Measurements from ENCODE around the gene MYOCD. TPM values are rescaled to one million over a fixed set of nuclear protein-coding genes. Genes with fewer than 3 reads are reported as not detected.

The MYOCD gene
- total RNA-seq, 1 donor from 2014 or later: under 0.01 TPM

- DNase-seq: no peak
Measured at GRCh38 chr17:12712941-12713340, 47.3 kb downstream of the MYOCD start.

DNA sequence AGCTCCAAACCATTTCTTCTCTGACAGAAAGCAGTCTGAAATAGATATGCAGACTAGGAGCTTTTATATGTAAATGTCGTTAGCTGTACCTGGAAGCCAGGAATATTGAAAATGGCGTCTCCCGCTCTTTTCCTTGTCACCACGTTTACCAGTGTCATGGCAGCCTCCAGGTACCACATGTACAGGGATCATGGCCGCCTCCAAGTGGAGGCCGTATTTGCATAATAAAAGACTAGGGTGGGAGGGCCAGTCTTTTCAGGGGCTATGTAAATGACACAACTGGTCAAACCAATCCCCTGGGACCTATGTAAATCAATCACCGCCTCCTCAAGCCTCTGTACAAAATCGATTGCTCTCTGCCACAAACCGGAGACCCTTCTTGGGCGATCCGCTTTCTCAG lies 54.3 kb downstream of the MYOCD start:
- no peak for DNase-seq

DNA sequence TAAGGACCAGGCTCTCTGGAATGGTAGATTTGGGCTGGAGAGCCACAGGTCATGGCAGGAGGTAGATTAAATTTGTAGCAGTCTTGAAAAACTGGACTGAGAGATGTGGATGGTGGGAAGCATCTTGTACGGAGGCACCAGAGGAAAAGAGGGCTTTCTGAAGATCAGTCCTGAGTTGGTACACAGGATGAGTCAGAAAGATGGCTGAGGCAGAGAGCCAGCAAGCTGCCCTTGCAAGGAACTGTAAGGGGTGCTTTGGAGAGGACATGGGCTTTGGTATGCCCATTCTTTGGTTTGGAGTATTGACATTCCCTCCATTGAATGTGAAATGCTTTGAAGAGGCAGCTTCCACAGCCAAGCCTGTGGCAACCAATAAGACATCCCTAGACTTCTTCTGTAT lies 55.9 kb downstream of the MYOCD start:
- DNase-seq: no peak

DNA sequence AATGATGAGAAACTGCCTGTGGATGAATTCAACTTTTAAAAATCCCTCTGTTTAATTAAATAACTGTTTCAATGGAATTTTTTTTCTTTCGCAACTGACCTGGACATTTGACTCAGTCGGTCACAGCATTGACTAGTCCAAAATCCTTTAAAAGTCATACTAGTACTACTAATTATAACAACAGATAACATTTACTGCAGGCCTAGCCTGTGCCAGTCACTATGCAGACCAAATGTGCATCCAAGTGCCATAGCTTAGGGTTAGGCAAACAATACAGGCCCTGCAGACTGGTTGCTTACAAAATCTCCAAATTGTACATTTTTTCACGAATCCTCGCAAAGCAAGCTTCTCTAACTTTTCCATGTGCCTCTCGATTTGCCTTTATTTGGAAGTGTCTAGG lies 56.6 kb downstream of the MYOCD start:
- no peak for DNase-seq

GRCh38 chr17:12726131-12726530 lies 60.4 kb downstream of the MYOCD start:
- DNase-seq: no peak

DNA sequence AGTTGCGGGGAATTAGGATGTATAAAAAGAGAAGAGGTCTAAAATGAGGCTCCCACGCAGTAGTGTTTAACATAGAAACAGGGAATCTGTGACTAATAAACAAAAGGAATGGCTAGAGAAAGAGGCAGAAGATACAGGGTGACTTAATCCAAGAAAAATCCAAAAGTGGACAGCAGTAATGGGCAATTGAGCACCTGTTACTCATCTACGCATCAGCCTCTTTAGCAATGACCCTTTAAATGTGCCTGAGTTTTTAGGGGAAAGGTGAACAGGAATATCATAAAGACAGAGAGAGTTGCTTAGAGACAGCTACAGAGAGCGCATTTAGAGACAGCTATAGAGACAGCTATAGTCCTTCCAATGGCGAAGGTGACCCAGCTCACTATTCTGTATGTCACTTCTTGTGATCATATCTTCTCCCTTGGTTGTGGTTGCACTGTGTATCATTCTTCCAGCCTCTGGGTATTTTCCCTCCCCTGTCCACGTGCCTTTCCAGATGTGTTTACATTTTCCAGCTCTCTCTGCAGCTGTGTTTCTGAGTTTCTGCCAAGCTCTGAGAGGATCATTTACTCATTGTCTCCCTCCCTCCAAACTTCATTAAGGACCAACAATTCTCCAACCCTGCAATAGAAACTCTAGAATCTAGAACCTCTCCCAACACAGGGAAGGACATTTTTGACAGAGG lies 61.5 kb downstream of the MYOCD start:
- no peak for DNase-seq

DNA sequence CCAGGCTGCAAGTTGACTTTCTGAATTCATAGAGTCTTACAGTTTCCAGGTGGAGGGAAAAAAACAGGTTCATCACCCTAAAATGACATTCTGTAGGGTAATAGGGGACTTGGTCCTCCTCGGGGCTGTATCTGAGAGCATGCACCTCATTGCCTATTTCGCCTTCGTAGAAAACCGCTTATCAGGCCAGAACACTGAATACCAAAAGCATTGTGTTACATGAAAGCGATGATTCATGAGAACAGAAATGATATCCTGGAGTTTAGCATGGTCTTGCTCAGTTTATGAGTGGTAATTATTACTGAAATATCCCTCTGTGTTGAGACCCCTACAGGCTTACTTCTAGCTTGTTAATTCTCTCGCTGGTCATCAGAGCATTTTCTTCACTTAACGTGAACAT lies 62.2 kb downstream of the MYOCD start:
- no peak for DNase-seq

- no peak for DNase-seq
Measured at GRCh38 chr17:12729086-12729485, 63.4 kb downstream of the MYOCD start.

DNA sequence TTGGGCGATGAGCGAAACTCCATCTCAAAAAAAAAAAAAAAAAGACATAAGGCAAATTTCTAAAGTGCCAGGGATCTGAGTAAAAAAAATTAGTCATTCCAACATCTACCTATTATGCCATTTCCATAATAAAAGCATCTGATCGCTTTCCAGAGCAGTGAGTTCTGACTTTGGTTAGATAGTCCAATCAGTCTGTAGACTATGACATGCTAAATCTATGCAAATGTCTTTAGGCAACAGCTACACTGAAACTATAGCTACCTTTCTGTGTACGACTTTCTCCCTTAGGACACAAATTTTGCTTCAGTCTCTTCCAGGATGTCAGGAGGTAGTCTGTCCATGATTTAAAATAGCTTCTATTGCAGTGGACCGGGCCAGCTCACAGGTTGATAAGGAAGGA lies 64.7 kb downstream of the MYOCD start:
- no peak for DNase-seq

DNA sequence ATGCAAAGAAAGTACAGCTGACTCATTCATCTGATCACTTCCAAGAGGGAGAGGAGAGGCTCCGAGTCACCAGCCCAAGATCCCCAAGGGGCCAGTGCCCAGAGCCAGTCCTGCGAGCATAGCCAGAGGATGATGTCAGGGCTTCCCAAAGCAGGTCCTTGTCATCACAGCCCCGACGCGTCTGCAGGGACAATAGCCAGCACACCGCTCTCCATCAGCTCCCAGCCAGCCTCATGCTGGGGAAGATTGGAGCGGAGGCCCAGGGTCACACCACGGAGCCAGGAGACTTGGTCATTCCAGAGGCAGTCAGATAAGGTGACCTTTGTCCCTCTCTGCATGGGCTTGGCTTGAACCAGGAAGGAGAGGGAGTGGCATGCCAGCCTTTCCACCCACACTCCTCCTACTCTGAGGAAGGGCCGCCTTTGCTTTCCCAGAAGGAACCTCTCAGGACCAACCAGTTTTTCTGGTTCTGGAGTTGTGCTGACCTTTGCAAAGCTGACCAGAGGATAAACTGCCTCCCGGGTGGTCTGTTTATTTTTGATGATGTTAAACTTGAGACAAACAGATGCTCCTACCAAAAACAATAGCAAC lies 65.3 kb downstream of the MYOCD start:
- DNase-seq: no peak

DNA sequence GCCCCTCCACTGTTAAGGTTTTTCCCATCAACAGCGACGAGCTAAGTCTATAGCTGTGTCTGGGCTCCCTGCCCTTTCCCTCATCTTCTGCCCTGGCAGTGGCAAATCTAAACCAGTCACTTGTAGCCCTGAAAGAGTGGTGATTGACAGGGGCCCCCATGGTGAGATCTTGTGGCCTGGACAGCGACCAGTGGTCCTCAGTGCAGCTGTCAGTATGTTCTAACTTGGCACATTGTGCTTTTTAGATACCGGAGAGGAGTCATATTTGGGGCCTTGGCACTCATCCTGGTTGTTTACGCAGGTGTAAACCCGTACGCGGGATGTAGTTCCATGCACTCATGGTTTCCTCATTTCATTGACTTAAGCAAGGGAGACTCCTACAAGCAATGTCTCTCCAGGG lies 66.1 kb downstream of the MYOCD start:
- DNase-seq: no peak

GRCh38 chr17:12732366-12732765 lies 66.7 kb downstream of the MYOCD start:
- DNase-seq: no peak

GRCh38 chr17:12734926-12735325 lies 69.2 kb downstream of the MYOCD start:
- DNase-seq: no peak

GRCh38 chr17:12735517-12735916 lies 69.8 kb downstream of the MYOCD start:
- no peak for DNase-seq

- DNase-seq: no peak
Measured at GRCh38 chr17:12736526-12736925, 70.8 kb downstream of the MYOCD start.

DNA sequence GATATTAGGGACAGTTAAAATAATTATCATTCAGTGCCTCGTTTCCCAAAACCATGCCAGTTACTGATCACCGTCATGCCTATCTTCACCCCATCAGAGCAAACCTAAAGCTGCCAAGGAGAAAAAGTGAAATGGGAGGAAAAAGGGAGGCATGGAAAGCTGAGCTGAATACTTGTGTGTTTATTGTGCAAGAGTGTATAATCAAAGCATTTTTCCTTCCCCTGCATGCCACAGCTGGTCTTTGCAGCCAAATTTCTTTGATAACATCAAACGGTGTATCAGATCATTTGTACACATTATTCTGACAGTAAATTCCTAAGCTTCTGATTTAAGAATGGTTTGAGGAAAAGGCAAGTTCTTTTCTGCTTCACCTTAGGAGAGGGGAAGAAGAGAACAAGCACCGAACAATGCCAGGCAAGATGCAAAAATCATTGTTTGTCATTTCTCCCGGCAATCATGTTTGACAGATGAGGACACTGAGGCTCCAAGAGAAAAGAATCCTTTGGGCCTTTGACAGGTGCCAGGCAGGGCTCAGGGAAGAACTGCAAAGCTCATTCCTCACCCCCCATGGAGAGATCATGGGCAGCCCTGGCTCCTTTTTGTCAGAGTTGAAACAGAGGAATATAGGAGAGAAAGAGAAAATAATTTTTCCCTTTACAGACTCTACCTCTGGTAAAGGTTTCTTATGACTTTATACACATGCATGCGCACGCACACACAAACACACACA lies 72.2 kb downstream of the MYOCD start:
- DNase-seq: no peak

DNA sequence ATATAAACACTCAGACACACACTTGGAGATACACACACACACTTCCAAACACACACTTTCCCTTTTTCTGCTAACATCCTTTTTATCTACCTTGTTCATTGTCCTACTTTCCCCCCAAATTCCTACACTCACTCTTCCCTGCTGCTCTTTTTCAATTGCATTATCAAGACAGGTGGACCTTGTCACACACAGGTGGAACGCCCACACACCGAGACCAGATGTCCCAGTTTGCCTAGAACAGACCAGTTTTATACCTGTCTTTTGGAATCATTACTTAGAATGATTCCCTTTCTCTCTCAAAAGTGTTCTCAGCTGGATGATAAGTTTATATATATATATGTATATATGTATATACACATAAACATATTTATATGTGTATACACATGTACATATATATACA lies 72.9 kb downstream of the MYOCD start:
- no peak for DNase-seq

- no peak for DNase-seq
Measured at GRCh38 chr17:12739500-12739899, 73.8 kb downstream of the MYOCD start.

DNA sequence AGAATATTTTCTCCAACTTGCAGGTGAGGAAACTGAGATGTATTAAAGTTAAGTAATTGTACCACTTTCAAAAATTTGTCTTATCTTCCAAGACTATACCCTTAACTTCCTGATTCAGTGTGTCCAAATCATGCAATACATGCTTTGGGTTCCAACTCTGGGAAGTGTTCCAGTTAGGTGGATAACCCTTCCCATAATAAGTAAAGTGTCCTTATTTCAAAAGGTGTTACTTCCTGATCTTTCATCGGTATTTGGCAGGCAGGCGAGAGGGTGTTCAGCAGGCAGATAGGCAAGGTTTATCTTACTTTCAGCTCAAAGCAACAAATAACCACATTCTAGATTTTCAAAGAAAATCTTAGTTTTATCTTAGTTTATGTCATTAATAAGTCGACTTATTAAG lies 77.4 kb downstream of the MYOCD start:
- DNase-seq: no peak

DNA sequence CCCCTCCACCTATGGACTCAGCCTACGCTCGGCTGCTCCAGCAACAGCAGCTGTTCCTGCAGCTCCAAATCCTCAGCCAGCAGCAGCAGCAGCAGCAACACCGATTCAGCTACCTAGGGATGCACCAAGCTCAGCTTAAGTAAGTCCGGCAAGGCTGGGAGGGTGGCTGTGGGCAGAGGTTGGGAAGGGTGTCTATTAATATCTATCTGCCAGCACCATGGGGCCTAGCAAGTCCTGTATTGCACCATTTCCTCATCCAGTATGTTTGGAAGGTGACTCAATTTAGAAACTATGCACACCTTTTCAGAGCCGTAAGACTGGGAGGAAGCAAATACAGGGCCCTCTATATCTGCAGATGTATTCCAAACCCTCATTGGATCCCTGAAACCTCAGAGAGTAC lies 78.6 kb downstream of the MYOCD start:
- no peak for DNase-seq

DNA sequence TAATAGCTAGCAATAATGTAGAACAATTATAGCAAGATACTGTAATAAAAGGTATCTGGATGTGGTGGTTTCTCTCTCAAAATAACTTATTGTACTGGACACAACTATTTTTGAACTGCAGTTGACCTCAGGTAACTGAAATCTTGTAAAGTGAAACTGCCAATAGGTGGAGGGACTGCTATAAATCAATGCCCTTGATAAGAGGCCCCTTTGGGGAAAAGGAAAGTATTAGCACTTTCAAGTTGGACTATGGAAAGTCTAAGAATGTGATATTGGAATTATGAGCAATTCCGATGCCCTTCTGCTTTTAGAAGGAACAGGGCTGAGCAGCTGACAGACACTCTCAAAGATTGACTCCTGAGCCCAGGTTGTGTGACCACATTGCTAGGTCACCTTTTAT lies 79.1 kb downstream of the MYOCD start:
- DNase-seq: no peak

DNA sequence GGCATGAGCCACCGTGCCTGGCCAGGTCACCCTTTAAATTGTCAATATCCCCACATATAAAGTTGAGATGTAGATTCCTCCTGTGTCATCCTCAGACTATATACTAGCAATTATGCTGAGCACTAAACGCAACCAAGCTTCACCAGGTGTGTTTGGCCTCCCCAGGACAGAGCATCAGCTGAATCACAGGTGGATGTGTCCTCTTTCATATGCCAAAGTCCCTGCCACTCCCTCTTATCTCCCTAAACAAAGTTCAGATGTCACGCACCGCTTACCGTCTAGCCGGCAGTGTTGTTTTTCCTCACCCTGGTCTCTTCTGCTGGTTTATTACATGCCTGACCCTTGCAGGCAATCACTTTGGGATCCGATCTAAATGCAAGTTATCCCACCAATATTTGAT lies 79.8 kb downstream of the MYOCD start:
- DNase-seq: no peak

GRCh38 chr17:12756786-12757185 lies 91.1 kb downstream of the MYOCD start:
- no peak for DNase-seq

DNA sequence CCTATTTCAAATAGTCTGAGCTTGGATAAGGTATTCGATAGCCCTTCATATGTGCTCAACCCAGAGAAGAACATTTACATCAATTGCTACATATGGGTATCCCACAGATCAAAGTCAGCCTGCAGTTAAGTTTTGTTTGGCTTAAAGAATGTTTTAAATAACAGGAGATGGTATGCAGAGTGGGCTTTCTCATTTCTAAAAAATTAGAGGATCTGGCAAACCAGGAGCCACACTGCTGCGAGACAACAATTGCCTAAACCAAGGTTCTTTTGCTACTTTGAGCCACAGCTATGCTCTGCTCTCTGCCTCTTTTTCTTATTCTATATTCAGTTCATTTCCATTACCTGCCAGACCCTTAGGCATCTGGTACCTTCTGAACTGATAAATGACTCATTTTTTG lies 93.4 kb downstream of the MYOCD start:
- DNase-seq: no peak
